AG04449 (cell line): ENCODE results near the gene UBAP2L.

ENCODE experiments used
- CTCF ChIA-PET: fragments of 350-600 bp; formaldehyde crosslinking; extraction: SDS; loops from one replicate; lab custom pipeline; 2021; ENCODE audit warnings: antibody characterized with exemption; lab: Yijun Ruan, JAX
- POLR2A ChIA-PET: fragments of 400-600, 350-600 bp; formaldehyde crosslinking; extraction: SDS; loops from one replicate; lab custom pipeline; 2020; ENCODE audit warnings: antibody characterized with exemption, inconsistent platforms; lab: Yijun Ruan, JAX
- DNase-seq: peaks from one replicate; pipeline ENCODE4 v3.0.0-alpha.2; 2010; ENCODE audit warnings: low read depth, low spot score
- H3K4me3 ChIP-seq: 2 replicates; pipeline ENCODE4 v1.5.1; 2011; ENCODE audit warnings: low read depth, mild to moderate bottlenecking, control low read depth, low read length
- TF ChIP-seq, protein P1 (sequence below): IDR thresholded peaks from one replicate; pipeline ENCODE4 v1.5.1; 2011; ENCODE audit warnings: mild to moderate bottlenecking, moderate library complexity, low read length, control low read depth, inconsistent platforms; ENCODE audit not compliant: insufficient read depth; ENCODE audit errors: missing control alignments

The UBAP2L gene, protein sequence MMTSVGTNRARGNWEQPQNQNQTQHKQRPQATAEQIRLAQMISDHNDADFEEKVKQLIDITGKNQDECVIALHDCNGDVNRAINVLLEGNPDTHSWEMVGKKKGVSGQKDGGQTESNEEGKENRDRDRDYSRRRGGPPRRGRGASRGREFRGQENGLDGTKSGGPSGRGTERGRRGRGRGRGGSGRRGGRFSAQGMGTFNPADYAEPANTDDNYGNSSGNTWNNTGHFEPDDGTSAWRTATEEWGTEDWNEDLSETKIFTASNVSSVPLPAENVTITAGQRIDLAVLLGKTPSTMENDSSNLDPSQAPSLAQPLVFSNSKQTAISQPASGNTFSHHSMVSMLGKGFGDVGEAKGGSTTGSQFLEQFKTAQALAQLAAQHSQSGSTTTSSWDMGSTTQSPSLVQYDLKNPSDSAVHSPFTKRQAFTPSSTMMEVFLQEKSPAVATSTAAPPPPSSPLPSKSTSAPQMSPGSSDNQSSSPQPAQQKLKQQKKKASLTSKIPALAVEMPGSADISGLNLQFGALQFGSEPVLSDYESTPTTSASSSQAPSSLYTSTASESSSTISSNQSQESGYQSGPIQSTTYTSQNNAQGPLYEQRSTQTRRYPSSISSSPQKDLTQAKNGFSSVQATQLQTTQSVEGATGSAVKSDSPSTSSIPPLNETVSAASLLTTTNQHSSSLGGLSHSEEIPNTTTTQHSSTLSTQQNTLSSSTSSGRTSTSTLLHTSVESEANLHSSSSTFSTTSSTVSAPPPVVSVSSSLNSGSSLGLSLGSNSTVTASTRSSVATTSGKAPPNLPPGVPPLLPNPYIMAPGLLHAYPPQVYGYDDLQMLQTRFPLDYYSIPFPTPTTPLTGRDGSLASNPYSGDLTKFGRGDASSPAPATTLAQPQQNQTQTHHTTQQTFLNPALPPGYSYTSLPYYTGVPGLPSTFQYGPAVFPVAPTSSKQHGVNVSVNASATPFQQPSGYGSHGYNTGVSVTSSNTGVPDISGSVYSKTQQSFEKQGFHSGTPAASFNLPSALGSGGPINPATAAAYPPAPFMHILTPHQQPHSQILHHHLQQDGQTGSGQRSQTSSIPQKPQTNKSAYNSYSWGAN

DNA sequence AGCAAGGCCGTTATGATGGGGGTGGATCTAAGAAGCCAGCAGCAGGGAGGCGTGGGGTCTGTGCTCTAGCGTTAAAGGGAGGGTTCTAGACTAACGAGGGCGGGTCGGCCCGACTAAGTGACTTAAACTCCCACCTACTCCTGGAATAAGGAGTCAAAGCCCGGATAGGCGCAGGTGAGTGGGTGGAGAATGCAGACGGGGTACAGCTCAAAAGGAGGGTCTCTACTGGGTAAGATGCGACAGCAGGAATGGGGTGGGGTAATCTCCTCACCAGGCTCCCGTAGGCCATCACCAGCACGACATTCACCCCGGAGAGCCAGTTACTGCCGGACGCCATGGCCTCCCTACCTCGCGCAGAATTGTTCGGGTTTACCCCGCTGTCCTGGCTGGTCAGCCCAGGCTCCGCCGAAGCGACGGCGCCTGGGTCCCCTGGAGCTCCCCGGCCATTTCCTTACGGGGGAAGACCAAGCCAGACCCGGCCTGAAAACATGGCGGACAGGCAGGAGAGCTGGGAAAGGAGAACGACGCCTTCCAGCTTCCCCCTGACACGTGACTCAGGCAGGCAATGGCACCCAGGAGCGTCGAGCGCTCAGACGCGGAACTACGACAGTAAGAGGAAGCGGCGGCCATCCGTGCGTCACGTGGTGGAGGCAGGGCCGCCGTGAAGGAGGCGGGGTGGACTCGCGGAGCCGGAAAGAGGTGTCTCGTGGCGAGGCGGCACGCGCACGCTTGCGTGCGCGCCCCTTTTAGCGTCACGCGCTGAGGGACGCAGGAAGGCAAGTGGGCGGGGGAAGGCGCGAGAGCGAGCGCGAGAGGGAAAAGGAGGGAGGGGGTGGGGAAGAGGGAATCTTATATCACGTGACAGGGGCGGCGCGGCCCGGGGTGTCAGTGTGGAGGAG is at the start of gene UBAP2L:
TSS of gene UBAP2L (plus strand) at position 885 of the 899 bp plus-strand sequence. CDS start 4,169 bp downstream, outside the sequence.
- H3K4me3 ChIP-seq, result peak within 1 kb of the TSS; percentile 97
- ChIA-PET CTCF (interaction anchor here (0.8 to 1.1 kb wide), 2 partner anchors 21 to 104 kb away, joined by 3 read pairs; no protein-coding TSS in a partner anchor), POLR2A (interaction anchor here (0.7 to 1.1 kb wide), 7 partner anchors 12 to 517 kb away, joined by 3 to 6 read pairs (median 3); no protein-coding TSS in a partner anchor)
- peak; percentile 93 for DNase-seq
- TF ChIP-seq, protein P1, sequence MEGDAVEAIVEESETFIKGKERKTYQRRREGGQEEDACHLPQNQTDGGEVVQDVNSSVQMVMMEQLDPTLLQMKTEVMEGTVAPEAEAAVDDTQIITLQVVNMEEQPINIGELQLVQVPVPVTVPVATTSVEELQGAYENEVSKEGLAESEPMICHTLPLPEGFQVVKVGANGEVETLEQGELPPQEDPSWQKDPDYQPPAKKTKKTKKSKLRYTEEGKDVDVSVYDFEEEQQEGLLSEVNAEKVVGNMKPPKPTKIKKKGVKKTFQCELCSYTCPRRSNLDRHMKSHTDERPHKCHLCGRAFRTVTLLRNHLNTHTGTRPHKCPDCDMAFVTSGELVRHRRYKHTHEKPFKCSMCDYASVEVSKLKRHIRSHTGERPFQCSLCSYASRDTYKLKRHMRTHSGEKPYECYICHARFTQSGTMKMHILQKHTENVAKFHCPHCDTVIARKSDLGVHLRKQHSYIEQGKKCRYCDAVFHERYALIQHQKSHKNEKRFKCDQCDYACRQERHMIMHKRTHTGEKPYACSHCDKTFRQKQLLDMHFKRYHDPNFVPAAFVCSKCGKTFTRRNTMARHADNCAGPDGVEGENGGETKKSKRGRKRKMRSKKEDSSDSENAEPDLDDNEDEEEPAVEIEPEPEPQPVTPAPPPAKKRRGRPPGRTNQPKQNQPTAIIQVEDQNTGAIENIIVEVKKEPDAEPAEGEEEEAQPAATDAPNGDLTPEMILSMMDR, result no peak

DNA sequence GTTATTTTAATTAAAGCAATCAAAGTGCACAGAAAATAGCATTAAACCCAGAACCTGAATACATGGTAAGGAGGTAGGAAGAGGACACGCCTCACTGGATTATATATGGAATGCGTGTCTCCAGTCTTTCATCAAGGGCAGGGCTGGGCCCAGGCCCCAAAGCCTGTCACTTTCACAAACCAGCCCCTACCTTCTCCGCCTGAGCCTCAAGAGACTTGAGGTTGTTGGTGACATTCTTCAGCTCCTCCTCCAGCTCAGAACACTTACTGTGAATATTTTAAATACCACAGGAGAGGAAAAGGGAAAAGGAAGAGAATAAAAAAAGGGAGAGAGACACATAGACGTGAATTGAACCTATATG is 49.6 kb upstream of the UBAP2L start:
- POLR2A ChIA-PET, result no interaction called here
- no peak for DNase-seq
- CTCF ChIA-PET, result interaction anchor here (1.2 to 1.4 kb wide), 2 partner anchors 9 to 11 kb away, joined by 3 to 4 read pairs; no protein-coding TSS in a partner anchor
- TF ChIP-seq, protein P1, result no peak
- no peak overlapping the region for H3K4me3 ChIP-seq

DNA sequence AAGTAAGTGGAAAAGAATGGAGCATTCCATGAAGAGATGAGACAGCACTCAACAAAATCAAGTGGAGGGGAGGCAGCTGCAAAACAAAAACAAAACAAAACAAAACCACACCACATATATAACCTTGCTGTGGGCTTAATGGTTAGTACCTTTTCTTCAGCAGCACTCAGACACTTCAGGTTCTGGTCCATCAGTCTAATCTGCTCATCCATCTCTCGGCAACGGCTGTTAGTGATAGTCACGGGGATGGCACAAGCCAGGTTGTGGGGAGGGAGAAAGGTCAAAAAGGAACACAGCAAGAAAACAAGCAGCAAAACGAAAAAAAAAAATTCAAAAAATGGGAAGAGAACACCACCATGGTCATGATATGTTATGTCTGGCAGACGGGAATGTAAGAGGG is 48.9 kb upstream of the UBAP2L start:
- ChIA-PET POLR2A (no interaction called here), CTCF (interaction anchor here (1.2 kb wide), 1 partner anchor 12 kb away, joined by 3 read pairs; no protein-coding TSS in a partner anchor)
- H3K4me3 ChIP-seq, result no peak overlapping the region
- TF ChIP-seq, protein P1, result no peak
- DNase-seq, result no peak

DNA sequence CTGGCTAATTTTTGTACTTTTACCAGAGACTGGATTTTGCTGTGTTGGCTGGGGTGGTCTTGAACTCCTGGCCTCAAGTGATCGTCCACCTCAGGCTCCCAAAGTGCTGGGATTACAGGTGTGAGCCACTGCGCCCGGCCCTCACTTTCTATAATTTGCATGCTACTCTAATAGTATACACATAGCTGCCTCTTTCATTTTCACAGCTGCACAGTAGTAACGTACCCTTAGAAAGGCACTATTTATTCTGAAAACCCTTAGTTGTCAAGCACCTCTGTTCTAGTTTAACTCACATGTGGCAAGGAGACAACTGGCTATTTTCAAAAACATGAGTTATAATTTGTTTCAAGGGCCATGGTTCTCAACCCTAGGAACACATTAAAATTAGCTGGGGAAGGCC is 46.1 kb upstream of the UBAP2L start:
- TF ChIP-seq, protein P1, result no peak
- no peak overlapping the region for H3K4me3 ChIP-seq
- DNase-seq, result no peak
- CTCF ChIA-PET, result no interaction called here
- POLR2A ChIA-PET, result no interaction called here

DNA sequence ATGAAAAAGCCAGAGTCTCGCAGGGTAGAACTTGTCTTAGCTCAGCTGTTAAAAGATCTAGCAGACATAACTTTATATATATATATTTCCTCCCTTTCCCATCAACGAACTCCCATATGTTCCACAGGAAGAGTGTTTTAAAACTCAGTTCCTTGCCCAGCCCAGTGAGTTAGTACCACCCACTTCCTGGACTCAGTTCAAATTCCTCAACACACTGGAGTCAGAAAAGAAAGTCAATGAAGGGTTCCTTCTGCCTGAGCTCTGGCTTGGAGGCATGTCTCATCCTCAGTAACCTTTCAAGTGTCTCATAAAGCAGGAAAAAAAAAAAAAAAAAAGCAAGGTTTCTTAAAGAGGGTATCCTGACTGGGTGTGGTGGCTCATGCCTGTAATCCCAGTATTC is 44.4 kb upstream of the UBAP2L start:
- ChIA-PET CTCF (interaction anchor here (1.3 kb wide), 1 partner anchor 150 kb away, joined by 3 read pairs; the partner anchor contains the start of gene ATP8B2), POLR2A (interaction anchor here (0.6 kb wide), 1 partner anchor 191 kb away, joined by 3 read pairs; no protein-coding TSS in a partner anchor)
- no peak overlapping the region for H3K4me3 ChIP-seq
- DNase-seq, result peak; percentile 29
- TF ChIP-seq, protein P1, result no peak
